Measurements from ENCODE around the gene TMEM198. TPM values are rescaled to one million over a fixed set of nuclear protein-coding genes. Genes with fewer than 3 reads are reported as not detected.

Gene TMEM198
- total and polyA plus RNA-seq, 2 of the 4 experiments (the other 2 are of a cell fraction): 0.18 to 2.2 TPM

GRCh38 chr2:219549619-219550018 lies 5.8 kb downstream of the TMEM198 start:
- no peak overlapping the region for H4K91ac ChIP-seq (ENCODE audit: insufficient read depth, low read depth, low read length)
- WGBS, 2 experiments (ENCODE audit: extremely low coverage in 2 of 2, insufficient read length in 1 of 2): 75% methylated on average over 2 of the region's 9 CpGs; no CpG with 5 or more reads in 1 of the 2 experiments
- no peak overlapping the region for H3K18ac ChIP-seq (ENCODE audit: low read depth, low read length)
- H3K27ac ChIP-seq (ENCODE audit: insufficient read depth, low read length): no peak overlapping the region
- H4K5ac ChIP-seq (ENCODE audit: low read depth, low read length): no peak overlapping the region
- H3K56ac ChIP-seq (ENCODE audit: extremely low read depth, insufficient read depth, low read length): no peak overlapping the region
- H2BK5ac ChIP-seq (ENCODE audit: low read depth, low read length, poor library complexity, severe bottlenecking): no peak overlapping the region
- CTCF ChIA-PET: interaction anchor here (0.6 to 2.7 kb wide), 2 partner anchors 11 to 127 kb away, joined by 3 to 10 read pairs; no protein-coding TSS in a partner anchor
- H2AK5ac ChIP-seq (ENCODE audit: low read depth, low read length): no peak overlapping the region
- POLR2A ChIA-PET (ENCODE audit: unreplicated experiment): no interaction called here
- H3K79me1 ChIP-seq (ENCODE audit: low read depth in 1 of 2, low read length in 2 of 2): no peaks in the 10 kb centered on the region
- no peak overlapping the region for H2AK9ac ChIP-seq (replicated peaks; ENCODE audit: low read depth, low read length, poor library complexity)
- no peaks in the 10 kb centered on the region; the same call in 1 of the 2 replicates for H4K20me1 ChIP-seq (ENCODE audit: insufficient read depth, low read length)
- no peak overlapping the region for H2BK120ac ChIP-seq (ENCODE audit: low read depth, low read length)
- H3K4me3 ChIP-seq (ENCODE audit: insufficient read depth, low read depth, low read length): no peak overlapping the region
- DNase-seq (no peak), ATAC-seq (ENCODE audit: low read depth) (no peak)
- no peak overlapping the region for H3K14ac ChIP-seq (replicated peaks; ENCODE audit: low read depth, low read length)
- in situ Hi-C loops (cut with MboI; ENCODE audit: low sequenced_read_pairs): no loop called here
- no peaks in the 10 kb centered on the region for H3K9me1 ChIP-seq (ENCODE audit: insufficient read depth, low read length)
- no TSS peak for BruUV-seq (replicated peaks)
- no peak overlapping the region for H3K4me2 ChIP-seq (ENCODE audit: low read depth, low read length)
- H2BK15ac ChIP-seq (ENCODE audit: low read depth, low read length): no peak overlapping the region
- no peak overlapping the region for H2AFZ ChIP-seq (replicated peaks; ENCODE audit: low read length, poor library complexity)
- H3K9ac ChIP-seq (ENCODE audit: low read depth, low read length): no peak overlapping the region
- no peaks in the 10 kb centered on the region for H3K9me3 ChIP-seq (ENCODE audit: control insufficient read depth, insufficient read depth, low read length)
- dilution Hi-C loops (cut with HindIII; ENCODE audit: low sequenced_read_pairs, unreplicated experiment): no loop called here
- TF ChIP-seq ELK1 (IDR thresholded peaks at IDR 0.05; ENCODE audit: borderline replicate concordance, low read depth, low read length) (no peak), RCOR1 (IDR thresholded peaks at IDR 0.05; ENCODE audit: insufficient replicate concordance, low read length) (no peak), MAZ (IDR thresholded peaks at IDR 0.05; ENCODE audit: borderline replicate concordance, low read depth, low read length) (no peak), MXI1 (IDR thresholded peaks at IDR 0.05; ENCODE audit: borderline replicate concordance, low read depth, low read length) (no peak)
- no peaks in the 10 kb centered on the region for H3K36me3 ChIP-seq (ENCODE audit: control insufficient read depth, insufficient read depth, low read length)
- H2BK20ac ChIP-seq (ENCODE audit: low read depth, low read length): no peak overlapping the region
- H3K4ac ChIP-seq (ENCODE audit: low read depth, low read length): no peak overlapping the region
- H4K8ac ChIP-seq (ENCODE audit: low read depth in 2 of 2, low read length in 2 of 2): no peak overlapping the region
- H3K27me3 ChIP-seq (ENCODE audit: control insufficient read depth, insufficient read depth, low read length): no peaks in the 10 kb centered on the region
- intact Hi-C loops (cut with micrococcal nuclease): no loop called here
- peaks cover 8% of the 10 kb centered on the region; the same call in 1 of the 2 replicates for H3K4me1 ChIP-seq (ENCODE audit: control insufficient read depth, insufficient read depth, low read length)
- no peak overlapping the region for H3K23ac ChIP-seq (ENCODE audit: low read depth, low read length)

Data from IMR-90 (cell line).